Prostate gland (tissue), 2 donors: ENCODE results near the gene RNF151.

Source experiments
- POLR2A ChIP-seq: fragments of 450-650 bp; IDR thresholded peaks from one replicate; pipeline ENCODE4 v1.6.1; 2016; ENCODE audit warnings: antibody characterized with exemption, mild to moderate bottlenecking
- TF ChIP-seq, protein P1 (sequence below), 4 experiments: fragments of 200-600 bp in 2 of 4; fragments of 450-650 bp in 2 of 4; sonication (generic) in 2 of 4; IDR thresholded peaks; 1 replicate in 3 of 4; 2 replicates in 1 of 4; pipeline ENCODE4 v1.5.1; 2016 to 2019; ENCODE audit warnings: antibody characterized with exemption in 4 of 4, mild to moderate bottlenecking in 2 of 4, moderate library complexity in 2 of 4

DNA sequence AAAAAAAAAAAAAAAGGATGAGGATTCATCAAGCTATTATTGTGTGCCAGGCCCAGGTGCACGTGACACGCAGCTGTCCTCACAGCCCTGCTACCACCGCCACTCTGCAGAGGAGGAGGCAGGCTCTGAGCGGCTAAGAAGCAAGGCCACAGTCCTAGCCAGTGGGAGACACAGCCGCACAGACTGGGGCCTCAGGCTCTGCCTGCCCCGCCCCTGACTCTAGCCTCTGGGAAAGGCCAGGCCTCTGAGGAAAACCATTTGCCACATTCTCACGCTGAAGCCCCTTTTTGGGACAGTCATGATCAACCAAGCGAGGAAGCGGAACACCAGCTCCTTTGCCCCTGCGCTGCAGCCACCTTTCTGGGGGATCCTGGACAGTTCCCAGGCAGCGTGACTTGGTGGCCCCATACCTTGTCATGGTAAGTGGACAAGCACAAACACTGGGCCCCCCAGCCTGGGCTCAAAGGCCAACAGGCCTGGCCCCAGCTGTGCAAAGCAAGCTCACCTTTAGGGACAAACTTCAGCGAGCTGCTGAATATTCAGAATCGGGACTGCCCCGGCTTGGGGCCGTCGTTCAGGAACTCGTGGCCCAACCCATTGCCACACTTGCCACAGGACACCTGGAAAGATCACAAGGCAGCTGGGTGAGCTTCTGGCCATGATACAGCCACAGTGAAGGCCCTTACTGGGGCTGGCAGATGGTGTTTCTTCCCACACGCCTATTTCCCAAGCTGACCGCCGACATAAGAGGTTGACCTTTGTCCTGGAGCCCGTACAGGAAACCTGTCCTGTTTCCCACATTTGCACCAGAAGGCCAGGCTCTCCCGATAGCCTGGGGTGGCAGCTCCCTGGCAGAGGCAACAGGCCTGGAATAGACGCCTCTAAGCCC is 26.1 kb upstream of the RNF151 start:
- TF ChIP-seq, protein P1, sequence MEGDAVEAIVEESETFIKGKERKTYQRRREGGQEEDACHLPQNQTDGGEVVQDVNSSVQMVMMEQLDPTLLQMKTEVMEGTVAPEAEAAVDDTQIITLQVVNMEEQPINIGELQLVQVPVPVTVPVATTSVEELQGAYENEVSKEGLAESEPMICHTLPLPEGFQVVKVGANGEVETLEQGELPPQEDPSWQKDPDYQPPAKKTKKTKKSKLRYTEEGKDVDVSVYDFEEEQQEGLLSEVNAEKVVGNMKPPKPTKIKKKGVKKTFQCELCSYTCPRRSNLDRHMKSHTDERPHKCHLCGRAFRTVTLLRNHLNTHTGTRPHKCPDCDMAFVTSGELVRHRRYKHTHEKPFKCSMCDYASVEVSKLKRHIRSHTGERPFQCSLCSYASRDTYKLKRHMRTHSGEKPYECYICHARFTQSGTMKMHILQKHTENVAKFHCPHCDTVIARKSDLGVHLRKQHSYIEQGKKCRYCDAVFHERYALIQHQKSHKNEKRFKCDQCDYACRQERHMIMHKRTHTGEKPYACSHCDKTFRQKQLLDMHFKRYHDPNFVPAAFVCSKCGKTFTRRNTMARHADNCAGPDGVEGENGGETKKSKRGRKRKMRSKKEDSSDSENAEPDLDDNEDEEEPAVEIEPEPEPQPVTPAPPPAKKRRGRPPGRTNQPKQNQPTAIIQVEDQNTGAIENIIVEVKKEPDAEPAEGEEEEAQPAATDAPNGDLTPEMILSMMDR (IDR thresholded peaks at IDR 0.05), result no peak
- no peak for TF ChIP-seq POLR2A
